ENCODE data around the gene SCGN.
"Not testable (repeated sequence)": the region's sequence is repeated elsewhere in the genome, so short reads cannot be mapped to it uniquely, and the experiment has no call there.

SCGN gene

GRCh38 chr6:25746968-25747367, 95.0 kb downstream of the SCGN start:
- Histone ChIP-seq H3K4me3 (ENCODE audit: low read length) (no peak overlapping the region), H3K36me3 (ENCODE audit: control insufficient read depth, insufficient read depth, low read length) (no peaks in the 10 kb centered on the region), H3K27me3 (ENCODE audit: control insufficient read depth, insufficient read depth, low read length) (no peaks in the 10 kb centered on the region), H3K9ac (ENCODE audit: low read length) (no peak overlapping the region), H3K9me3 (ENCODE audit: control insufficient read depth, low read length) (no peaks in the 10 kb centered on the region), H3K4me1 (ENCODE audit: control insufficient read depth, insufficient read depth, low read length) (no peaks in the 10 kb centered on the region)

GRCh38 chr6:25747477-25747876, 95.5 kb downstream of the SCGN start:
- Histone ChIP-seq H3K4me1 (ENCODE audit: control insufficient read depth, insufficient read depth, low read length) (no peaks in the 10 kb centered on the region), H3K9me3 (ENCODE audit: control insufficient read depth, low read length) (no peaks in the 10 kb centered on the region), H3K4me3 (ENCODE audit: low read length) (no peak overlapping the region), H3K9ac (ENCODE audit: low read length) (no peak overlapping the region), H3K27me3 (ENCODE audit: control insufficient read depth, insufficient read depth, low read length) (no peaks in the 10 kb centered on the region), H3K36me3 (ENCODE audit: control insufficient read depth, insufficient read depth, low read length) (no peaks in the 10 kb centered on the region)

- Histone ChIP-seq H3K4me3 (ENCODE audit: low read length) (no peak overlapping the region), H3K9me3 (ENCODE audit: control insufficient read depth, low read length) (no peaks in the 10 kb centered on the region), H3K36me3 (ENCODE audit: control insufficient read depth, insufficient read depth, low read length) (no peaks in the 10 kb centered on the region), H3K9ac (ENCODE audit: low read length) (no peak overlapping the region), H3K4me1 (ENCODE audit: control insufficient read depth, insufficient read depth, low read length) (no peaks in the 10 kb centered on the region), H3K27me3 (ENCODE audit: control insufficient read depth, insufficient read depth, low read length) (no peaks in the 10 kb centered on the region)
Measured at GRCh38 chr6:25748049-25748448, 96.0 kb downstream of the SCGN start.

- H3K4me3 ChIP-seq (ENCODE audit: low read length); H3K9ac ChIP-seq (ENCODE audit: low read length); H3K27me3 ChIP-seq (ENCODE audit: control insufficient read depth, insufficient read depth, low read length); H3K36me3 ChIP-seq (ENCODE audit: control insufficient read depth, insufficient read depth, low read length); H3K4me1 ChIP-seq (ENCODE audit: control insufficient read depth, insufficient read depth, low read length); H3K9me3 ChIP-seq (ENCODE audit: control insufficient read depth, low read length): not testable (repeated sequence)
Measured at GRCh38 chr6:25748601-25749517, 96.8 kb downstream of the SCGN start.

- no peak overlapping the region for H3K4me3 ChIP-seq (ENCODE audit: low read length)
- no peaks in the 10 kb centered on the region for H3K4me1 ChIP-seq (ENCODE audit: control insufficient read depth, insufficient read depth, low read length)
- H3K27me3 ChIP-seq (ENCODE audit: control insufficient read depth, insufficient read depth, low read length) = no peaks in the 10 kb centered on the region
- H3K9me3 ChIP-seq (ENCODE audit: control insufficient read depth, low read length) = no peaks in the 10 kb centered on the region
- no peak overlapping the region for H3K9ac ChIP-seq (ENCODE audit: low read length)
- no peaks in the 10 kb centered on the region for H3K36me3 ChIP-seq (ENCODE audit: control insufficient read depth, insufficient read depth, low read length)
Measured at GRCh38 chr6:25749837-25750236, 97.8 kb downstream of the SCGN start.

GRCh38 chr6:25750906-25751305, 98.9 kb downstream of the SCGN start:
- Histone ChIP-seq H3K9ac (ENCODE audit: low read length) (no peak overlapping the region), H3K27me3 (ENCODE audit: control insufficient read depth, insufficient read depth, low read length) (no peaks in the 10 kb centered on the region), H3K36me3 (ENCODE audit: control insufficient read depth, insufficient read depth, low read length) (no peaks in the 10 kb centered on the region), H3K9me3 (ENCODE audit: control insufficient read depth, low read length) (no peaks in the 10 kb centered on the region), H3K4me3 (ENCODE audit: low read length) (no peak overlapping the region), H3K4me1 (ENCODE audit: control insufficient read depth, insufficient read depth, low read length) (no peaks in the 10 kb centered on the region)

Data from mucosa of stomach (tissue), 1 donor.